Adrenal gland (tissue), 5 donors: ENCODE data around the gene CKAP2L.

Source experiments
- CTCF ChIP-seq, 6 experiments: fragments of 450-650 bp in 4 of 6; fragments of 200-600 bp in 2 of 6; sonication (generic) in 1 of 6; IDR thresholded peaks; 1 replicate in 5 of 6; 2 replicates in 1 of 6; pipeline versions ENCODE4 v1.5.1 to v1.8.0; 2016 to 2021; ENCODE audit warnings: antibody characterized with exemption in 6 of 6, mild to moderate bottlenecking in 2 of 6, moderate library complexity in 1 of 6
- POLR2A ChIP-seq, 2 donors: fragments of 450-650 bp; IDR thresholded peaks; one replicate each; pipeline ENCODE4 v1.6.1; 2017; ENCODE audit warnings: antibody characterized with exemption in 2 of 2, mild to moderate bottlenecking in 2 of 2, moderate library complexity in 1 of 2
- donor health status: DM: no; HTN: no; CAD: no.

DNA sequence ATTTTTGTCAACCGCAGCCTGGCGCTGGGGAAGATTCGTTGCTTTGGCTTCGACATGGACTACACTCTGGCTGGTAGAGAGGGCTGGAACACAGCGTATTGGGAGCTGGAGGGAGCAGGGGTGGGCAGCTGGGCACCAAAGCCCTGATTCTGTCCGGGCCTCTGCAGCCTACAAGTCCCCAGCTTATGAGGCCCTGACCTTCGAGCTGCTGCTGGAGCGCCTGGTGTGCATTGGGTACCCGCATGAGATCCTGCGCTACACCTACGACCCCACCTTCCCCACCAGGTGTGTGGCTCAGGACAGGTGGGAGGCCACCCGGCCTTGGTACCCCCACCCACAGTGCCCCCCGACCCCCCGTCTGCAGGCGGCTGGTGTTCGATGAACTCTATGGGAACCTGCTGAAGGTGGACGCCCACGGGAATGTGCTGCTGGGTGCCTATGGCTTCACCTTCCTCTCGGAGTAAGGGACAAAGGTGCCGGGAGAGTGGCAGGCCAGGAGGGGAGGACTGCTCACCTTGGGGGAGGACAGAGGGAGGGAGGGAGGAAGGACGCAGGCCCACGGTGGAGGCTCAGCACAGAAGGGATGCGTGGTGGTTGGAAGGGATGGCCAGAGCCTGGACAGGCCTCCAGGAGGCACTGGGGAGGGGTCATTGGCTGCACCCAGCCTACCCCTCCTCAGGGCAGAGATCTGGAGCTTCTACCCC is 42.4 kb downstream of the CKAP2L start:
- TF ChIP-seq POLR2A (IDR thresholded peaks at IDR 0.05) (no peak), CTCF (IDR thresholded peaks at IDR 0.05) (no peak)
